Measurements from ENCODE around the gene BCL2L1. TPM values are rescaled to one million over a fixed set of nuclear protein-coding genes. Genes with fewer than 3 reads are reported as not detected.
A peak's percentile ranks its signal among the peaks of the same experiment; 100 is the strongest.

The BCL2L1 gene
- total and polyA plus RNA-seq, 10 of the 15 experiments (the other 5 are each of a cell fraction or from before 2014, with no cell fraction given), result 0.63 to 67.7 (median 43.6) TPM

DNA sequence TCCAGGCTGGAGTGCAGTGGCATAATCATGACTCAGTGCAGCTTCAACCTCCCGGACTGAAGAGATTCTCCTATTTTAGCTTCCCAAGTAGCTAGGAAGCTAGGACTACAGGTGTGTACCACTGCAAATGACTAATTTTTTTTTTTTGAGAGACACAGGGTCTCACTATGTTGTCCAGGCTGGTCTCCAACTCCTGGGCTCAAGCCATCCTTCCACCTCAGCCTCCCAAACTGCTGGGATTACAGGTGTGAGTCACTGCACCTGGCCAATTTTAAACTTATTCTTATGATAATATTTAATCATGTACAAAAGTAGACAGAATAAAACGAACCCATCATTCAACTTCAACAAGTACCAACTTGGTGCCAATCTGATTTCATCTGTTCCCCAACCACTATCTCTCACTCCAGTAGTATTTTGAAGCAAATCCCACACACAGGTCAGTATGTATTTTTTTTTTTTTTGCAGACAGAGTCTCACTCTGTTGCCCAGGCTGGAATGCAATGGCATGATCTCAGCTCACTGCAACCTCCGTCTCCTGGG, 32.5 kb downstream of the BCL2L1 start:
- in situ Hi-C loops (cut with MboI), result no loop called here
- ChIA-PET SMC1A (ENCODE audit: uncharacterized antibody, unreplicated experiment) (interaction anchor here (2.6 to 3.7 kb wide), 3 partner anchors 10 to 30 kb away, joined by 6 to 15 read pairs (median 15); no protein-coding TSS in a partner anchor), POLR2A (interaction anchor here (1.2 to 1.4 kb wide), 2 partner anchors 13 to 19 kb away, joined by 3 to 7 read pairs; no protein-coding TSS in a partner anchor), RAD21 (ENCODE audit: unreplicated experiment) (interaction anchor here (2.3 to 3.1 kb wide), 2 partner anchors 28 to 33 kb away, joined by 9 to 18 read pairs; no protein-coding TSS in a partner anchor), CTCF (interaction anchor here (4.3 to 25.1 kb wide), 2 partner anchors 29 to 30 kb away, joined by 26 to 254 read pairs; partner anchors contain the start of gene BCL2L1)
- H2AFZ ChIP-seq (ENCODE audit: control insufficient read depth, low read depth, low read length), result no peak overlapping the region
- H3K36me3 ChIP-seq (ENCODE audit: control insufficient read depth in 2 of 2, insufficient read depth in 2 of 2, low read length in 1 of 2), result peaks cover 3 to 25% of the 10 kb centered on the region in 2 experiments
- intact Hi-C loops (cut with micrococcal nuclease; ENCODE audit: unreplicated experiment), result no loop called here
- FAIRE-seq (no peak), DNase-seq (ENCODE audit: low read depth, low spot score) (no peak), ATAC-seq (no peak)
- no peak overlapping the region for H3K4me3 ChIP-seq
- H3K27me3 ChIP-seq (replicated peaks in 1 of 2; ENCODE audit: control insufficient read depth in 2 of 2, insufficient read depth in 2 of 2, low read length in 1 of 2), result no peaks in the 10 kb centered on the region
- no peaks in the 10 kb centered on the region for H3K9me3 ChIP-seq (replicated peaks; ENCODE audit: control insufficient read depth, insufficient read depth, low read length)
- H3K27ac ChIP-seq (ENCODE audit: control insufficient read depth, insufficient read depth), result peak overlapping the region; percentile 18; the same call in 1 of the 2 replicates
- BruUV-seq (replicated peaks), result no TSS peak
- H3K4me2 ChIP-seq (ENCODE audit: control insufficient read depth, insufficient read depth), result no peak overlapping the region
- H3K79me2 ChIP-seq (ENCODE audit: control insufficient read depth, insufficient read depth, low read length), result peaks cover 28% of the 10 kb centered on the region
- H3K9ac ChIP-seq (ENCODE audit: control insufficient read depth, insufficient read depth, low read length), result no peak overlapping the region
- H3K4me1 ChIP-seq (ENCODE audit: control insufficient read depth, insufficient read depth, low read length), result peaks cover 29% of the 10 kb centered on the region
- no peaks in the 10 kb centered on the region for H4K20me1 ChIP-seq (ENCODE audit: control insufficient read depth, insufficient read depth)
- WGBS (ENCODE audit: insufficient coverage, insufficient replicate concordance, low lambda C conversion rate, missing lambda C conversion rate), result 57% methylated on average over 3 of the region's 3 CpGs
- TF ChIP-seq TAF1 (IDR thresholded peaks at IDR 0.05; ENCODE audit: borderline replicate concordance, low read depth, low read length) (no peak), POLR2AphosphoS2 (IDR thresholded peaks at IDR 0.05; ENCODE audit: low read depth, low read length) (no peak), NRF1 (conservative IDR thresholded peaks at IDR 0.05; ENCODE audit: low read depth, low read length) (no peak), ZZZ3 (IDR thresholded peaks at IDR 0.05; ENCODE audit: control insufficient read depth, insufficient read length, low read depth) (no peak), ZNF384 (IDR thresholded peaks at IDR 0.05; ENCODE audit: borderline replicate concordance, low read depth, low read length) (no peak), TBL1XR1 (IDR thresholded peaks at IDR 0.05; ENCODE audit: low read depth, low read length) (no peak), RBBP5 (conservative IDR thresholded peaks at IDR 0.05) (no peak), HDAC6 (IDR thresholded peaks at IDR 0.05; ENCODE audit: unreplicated experiment) (no peak), RFX5 (IDR thresholded peaks at IDR 0.05; ENCODE audit: low read depth, low read length) (no peak)
- TF ChIP-seq, protein P1, sequence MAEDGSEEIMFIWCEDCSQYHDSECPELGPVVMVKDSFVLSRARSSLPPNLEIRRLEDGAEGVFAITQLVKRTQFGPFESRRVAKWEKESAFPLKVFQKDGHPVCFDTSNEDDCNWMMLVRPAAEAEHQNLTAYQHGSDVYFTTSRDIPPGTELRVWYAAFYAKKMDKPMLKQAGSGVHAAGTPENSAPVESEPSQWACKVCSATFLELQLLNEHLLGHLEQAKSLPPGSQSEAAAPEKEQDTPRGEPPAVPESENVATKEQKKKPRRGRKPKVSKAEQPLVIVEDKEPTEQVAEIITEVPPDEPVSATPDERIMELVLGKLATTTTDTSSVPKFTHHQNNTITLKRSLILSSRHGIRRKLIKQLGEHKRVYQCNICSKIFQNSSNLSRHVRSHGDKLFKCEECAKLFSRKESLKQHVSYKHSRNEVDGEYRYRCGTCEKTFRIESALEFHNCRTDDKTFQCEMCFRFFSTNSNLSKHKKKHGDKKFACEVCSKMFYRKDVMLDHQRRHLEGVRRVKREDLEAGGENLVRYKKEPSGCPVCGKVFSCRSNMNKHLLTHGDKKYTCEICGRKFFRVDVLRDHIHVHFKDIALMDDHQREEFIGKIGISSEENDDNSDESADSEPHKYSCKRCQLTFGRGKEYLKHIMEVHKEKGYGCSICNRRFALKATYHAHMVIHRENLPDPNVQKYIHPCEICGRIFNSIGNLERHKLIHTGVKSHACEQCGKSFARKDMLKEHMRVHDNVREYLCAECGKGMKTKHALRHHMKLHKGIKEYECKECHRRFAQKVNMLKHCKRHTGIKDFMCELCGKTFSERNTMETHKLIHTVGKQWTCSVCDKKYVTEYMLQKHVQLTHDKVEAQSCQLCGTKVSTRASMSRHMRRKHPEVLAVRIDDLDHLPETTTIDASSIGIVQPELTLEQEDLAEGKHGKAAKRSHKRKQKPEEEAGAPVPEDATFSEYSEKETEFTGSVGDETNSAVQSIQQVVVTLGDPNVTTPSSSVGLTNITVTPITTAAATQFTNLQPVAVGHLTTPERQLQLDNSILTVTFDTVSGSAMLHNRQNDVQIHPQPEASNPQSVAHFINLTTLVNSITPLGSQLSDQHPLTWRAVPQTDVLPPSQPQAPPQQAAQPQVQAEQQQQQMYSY (CRISPR knock-in tag; IDR thresholded peaks at IDR 0.05), result no peak
- TF ChIP-seq, protein P2, sequence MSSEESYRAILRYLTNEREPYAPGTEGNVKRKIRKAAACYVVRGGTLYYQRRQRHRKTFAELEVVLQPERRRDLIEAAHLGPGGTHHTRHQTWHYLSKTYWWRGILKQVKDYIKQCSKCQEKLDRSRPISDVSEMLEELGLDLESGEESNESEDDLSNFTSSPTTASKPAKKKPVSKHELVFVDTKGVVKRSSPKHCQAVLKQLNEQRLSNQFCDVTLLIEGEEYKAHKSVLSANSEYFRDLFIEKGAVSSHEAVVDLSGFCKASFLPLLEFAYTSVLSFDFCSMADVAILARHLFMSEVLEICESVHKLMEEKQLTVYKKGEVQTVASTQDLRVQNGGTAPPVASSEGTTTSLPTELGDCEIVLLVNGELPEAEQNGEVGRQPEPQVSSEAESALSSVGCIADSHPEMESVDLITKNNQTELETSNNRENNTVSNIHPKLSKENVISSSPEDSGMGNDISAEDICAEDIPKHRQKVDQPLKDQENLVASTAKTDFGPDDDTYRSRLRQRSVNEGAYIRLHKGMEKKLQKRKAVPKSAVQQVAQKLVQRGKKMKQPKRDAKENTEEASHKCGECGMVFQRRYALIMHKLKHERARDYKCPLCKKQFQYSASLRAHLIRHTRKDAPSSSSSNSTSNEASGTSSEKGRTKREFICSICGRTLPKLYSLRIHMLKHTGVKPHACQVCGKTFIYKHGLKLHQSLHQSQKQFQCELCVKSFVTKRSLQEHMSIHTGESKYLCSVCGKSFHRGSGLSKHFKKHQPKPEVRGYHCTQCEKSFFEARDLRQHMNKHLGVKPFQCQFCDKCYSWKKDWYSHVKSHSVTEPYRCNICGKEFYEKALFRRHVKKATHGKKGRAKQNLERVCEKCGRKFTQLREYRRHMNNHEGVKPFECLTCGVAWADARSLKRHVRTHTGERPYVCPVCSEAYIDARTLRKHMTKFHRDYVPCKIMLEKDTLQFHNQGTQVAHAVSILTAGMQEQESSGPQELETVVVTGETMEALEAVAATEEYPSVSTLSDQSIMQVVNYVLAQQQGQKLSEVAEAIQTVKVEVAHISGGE (CRISPR knock-in tag; IDR thresholded peaks at IDR 0.05), result no peak
- TF ChIP-seq, protein P3, sequence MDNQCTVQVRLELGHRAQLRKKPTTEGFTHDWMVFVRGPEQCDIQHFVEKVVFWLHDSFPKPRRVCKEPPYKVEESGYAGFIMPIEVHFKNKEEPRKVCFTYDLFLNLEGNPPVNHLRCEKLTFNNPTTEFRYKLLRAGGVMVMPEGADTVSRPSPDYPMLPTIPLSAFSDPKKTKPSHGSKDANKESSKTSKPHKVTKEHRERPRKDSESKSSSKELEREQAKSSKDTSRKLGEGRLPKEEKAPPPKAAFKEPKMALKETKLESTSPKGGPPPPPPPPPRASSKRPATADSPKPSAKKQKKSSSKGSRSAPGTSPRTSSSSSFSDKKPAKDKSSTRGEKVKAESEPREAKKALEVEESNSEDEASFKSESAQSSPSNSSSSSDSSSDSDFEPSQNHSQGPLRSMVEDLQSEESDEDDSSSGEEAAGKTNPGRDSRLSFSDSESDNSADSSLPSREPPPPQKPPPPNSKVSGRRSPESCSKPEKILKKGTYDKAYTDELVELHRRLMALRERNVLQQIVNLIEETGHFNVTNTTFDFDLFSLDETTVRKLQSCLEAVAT (IDR thresholded peaks at IDR 0.05), result no peak
- TF ChIP-seq, protein P4, sequence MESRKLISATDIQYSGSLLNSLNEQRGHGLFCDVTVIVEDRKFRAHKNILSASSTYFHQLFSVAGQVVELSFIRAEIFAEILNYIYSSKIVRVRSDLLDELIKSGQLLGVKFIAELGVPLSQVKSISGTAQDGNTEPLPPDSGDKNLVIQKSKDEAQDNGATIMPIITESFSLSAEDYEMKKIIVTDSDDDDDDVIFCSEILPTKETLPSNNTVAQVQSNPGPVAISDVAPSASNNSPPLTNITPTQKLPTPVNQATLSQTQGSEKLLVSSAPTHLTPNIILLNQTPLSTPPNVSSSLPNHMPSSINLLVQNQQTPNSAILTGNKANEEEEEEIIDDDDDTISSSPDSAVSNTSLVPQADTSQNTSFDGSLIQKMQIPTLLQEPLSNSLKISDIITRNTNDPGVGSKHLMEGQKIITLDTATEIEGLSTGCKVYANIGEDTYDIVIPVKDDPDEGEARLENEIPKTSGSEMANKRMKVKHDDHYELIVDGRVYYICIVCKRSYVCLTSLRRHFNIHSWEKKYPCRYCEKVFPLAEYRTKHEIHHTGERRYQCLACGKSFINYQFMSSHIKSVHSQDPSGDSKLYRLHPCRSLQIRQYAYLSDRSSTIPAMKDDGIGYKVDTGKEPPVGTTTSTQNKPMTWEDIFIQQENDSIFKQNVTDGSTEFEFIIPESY (IDR thresholded peaks at IDR 0.05), result no peak
